DND-41 (cell line): Measurements from ENCODE around the gene SFSWAP.
"Not testable (repeated sequence)": the region's sequence is repeated elsewhere in the genome, so short reads cannot be mapped to it uniquely, and the experiment has no call there.

Experiments used
- ATAC-seq: fragments of 200-7000 bp; cut with Tn5 transposase; 3 replicates; pipeline ENCODE4 v1.9.1; 2021; ENCODE audit warnings: low read depth; ENCODE audit not compliant: insufficient read depth
- DNase-seq: peaks from one replicate; pipeline ENCODE4 v3.0.0-alpha.2; 2020
- H2AFZ ChIP-seq: 2 replicates; pipeline ENCODE4 v1.6.0; 2012; ENCODE audit warnings: low read depth, low read length
- H3K27ac ChIP-seq: 2 replicates; pipeline ENCODE4 v1.5.1; 2012; ENCODE audit warnings: low read length, inconsistent platforms
- H3K27me3 ChIP-seq: fragments of 200-600 bp; sonication (generic); 2 replicates; pipeline ENCODE4 v1.6.0; 2012; ENCODE audit warnings: low read length, mild to moderate bottlenecking, inconsistent platforms; ENCODE audit not compliant: insufficient read depth, poor library complexity
- H3K36me3 ChIP-seq: 2 replicates; pipeline ENCODE4 v1.5.1; 2012; ENCODE audit warnings: low read length, inconsistent platforms; ENCODE audit not compliant: insufficient read depth
- H3K4me1 ChIP-seq: 2 replicates; pipeline ENCODE4 v1.5.1; 2012; ENCODE audit warnings: mild to moderate bottlenecking, low read length; ENCODE audit not compliant: insufficient read depth
- H3K4me2 ChIP-seq: 2 replicates; pipeline ENCODE4 v1.6.0; 2012; ENCODE audit warnings: mild to moderate bottlenecking, moderate library complexity, low read length, inconsistent platforms; ENCODE audit not compliant: insufficient read depth
- H3K4me3 ChIP-seq, 2 experiments: fragments of 200-600 bp in 1 of 2; shearing (Covaris generic) in 1 of 2; 2 replicates each; pipeline ENCODE4 v1.5.1; 2012 to 2016; ENCODE audit warnings: inconsistent platforms in 2 of 2, low read length in 2 of 2, mild to moderate bottlenecking in 2 of 2, low read depth in 1 of 2, moderate library complexity in 1 of 2
- H3K79me2 ChIP-seq: 2 replicates; pipeline ENCODE4 v1.6.0; 2012; ENCODE audit warnings: low read length, inconsistent platforms; ENCODE audit not compliant: insufficient read depth
- H3K9ac ChIP-seq: 2 replicates; pipeline ENCODE4 v1.6.0; 2012; ENCODE audit warnings: low read depth, mild to moderate bottlenecking, inconsistent platforms, low read length, moderate library complexity
- H3K9me3 ChIP-seq: 2 replicates; pipeline ENCODE4 v1.5.1; 2012; ENCODE audit warnings: low read length, moderate library complexity, mild to moderate bottlenecking, inconsistent platforms; ENCODE audit not compliant: insufficient read depth, severe bottlenecking
- H4K20me1 ChIP-seq: 2 replicates; pipeline ENCODE4 v1.6.0; 2012; ENCODE audit warnings: low read length; ENCODE audit not compliant: insufficient read depth
- EZH2 ChIP-seq: IDR thresholded peaks from 3 replicates; pipeline ENCODE4 v1.6.1; 2012; ENCODE audit warnings: borderline replicate concordance, low read depth, mild to moderate bottlenecking, moderate library complexity, low read length, inconsistent platforms; ENCODE audit not compliant: severe bottlenecking
- TF ChIP-seq, protein P1 (sequence below): IDR thresholded peaks from 2 replicates; pipeline ENCODE4 v1.5.1; 2012; ENCODE audit warnings: borderline replicate concordance, low read length, moderate library complexity, mild to moderate bottlenecking; ENCODE audit not compliant: poor library complexity, severe bottlenecking; ENCODE audit errors: extremely low read depth

SFSWAP gene

DNA sequence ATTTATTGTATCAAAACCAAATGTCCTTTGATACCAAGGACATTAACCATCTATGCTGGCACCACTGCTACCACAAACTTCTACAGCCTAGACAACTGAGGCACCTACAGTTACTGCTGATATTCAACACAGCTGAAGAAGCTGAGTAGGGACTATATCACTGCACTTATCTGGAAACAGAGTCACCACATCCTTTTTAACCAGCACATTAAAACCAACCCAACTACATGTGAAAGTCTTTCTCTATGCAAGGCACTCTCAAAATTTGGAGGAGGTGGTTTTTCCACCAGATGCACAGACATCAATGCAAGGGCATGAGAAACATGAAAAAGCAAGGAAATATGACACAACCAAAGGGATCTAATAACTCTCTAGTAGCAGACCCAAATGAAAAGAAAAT, 7.7 kb upstream of the SFSWAP start:
- no peak for TF ChIP-seq EZH2
- TF ChIP-seq, protein P1, sequence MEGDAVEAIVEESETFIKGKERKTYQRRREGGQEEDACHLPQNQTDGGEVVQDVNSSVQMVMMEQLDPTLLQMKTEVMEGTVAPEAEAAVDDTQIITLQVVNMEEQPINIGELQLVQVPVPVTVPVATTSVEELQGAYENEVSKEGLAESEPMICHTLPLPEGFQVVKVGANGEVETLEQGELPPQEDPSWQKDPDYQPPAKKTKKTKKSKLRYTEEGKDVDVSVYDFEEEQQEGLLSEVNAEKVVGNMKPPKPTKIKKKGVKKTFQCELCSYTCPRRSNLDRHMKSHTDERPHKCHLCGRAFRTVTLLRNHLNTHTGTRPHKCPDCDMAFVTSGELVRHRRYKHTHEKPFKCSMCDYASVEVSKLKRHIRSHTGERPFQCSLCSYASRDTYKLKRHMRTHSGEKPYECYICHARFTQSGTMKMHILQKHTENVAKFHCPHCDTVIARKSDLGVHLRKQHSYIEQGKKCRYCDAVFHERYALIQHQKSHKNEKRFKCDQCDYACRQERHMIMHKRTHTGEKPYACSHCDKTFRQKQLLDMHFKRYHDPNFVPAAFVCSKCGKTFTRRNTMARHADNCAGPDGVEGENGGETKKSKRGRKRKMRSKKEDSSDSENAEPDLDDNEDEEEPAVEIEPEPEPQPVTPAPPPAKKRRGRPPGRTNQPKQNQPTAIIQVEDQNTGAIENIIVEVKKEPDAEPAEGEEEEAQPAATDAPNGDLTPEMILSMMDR = no peak
- Histone ChIP-seq H3K27me3 (no peaks in the 10 kb centered on the region), H3K27ac (no peak overlapping the region), H3K4me3 (no peak overlapping the region), H3K9ac (no peak overlapping the region), H3K9me3 (peaks cover 10% of the 10 kb centered on the region), H3K4me1 (no peaks in the 10 kb centered on the region), H3K4me2 (no peak overlapping the region), H3K79me2 (no peaks in the 10 kb centered on the region), H4K20me1 (no peaks in the 10 kb centered on the region), H3K36me3 (no peaks in the 10 kb centered on the region), H2AFZ (no peak overlapping the region)
- ATAC-seq (no peak), DNase-seq (no peak)

DNA sequence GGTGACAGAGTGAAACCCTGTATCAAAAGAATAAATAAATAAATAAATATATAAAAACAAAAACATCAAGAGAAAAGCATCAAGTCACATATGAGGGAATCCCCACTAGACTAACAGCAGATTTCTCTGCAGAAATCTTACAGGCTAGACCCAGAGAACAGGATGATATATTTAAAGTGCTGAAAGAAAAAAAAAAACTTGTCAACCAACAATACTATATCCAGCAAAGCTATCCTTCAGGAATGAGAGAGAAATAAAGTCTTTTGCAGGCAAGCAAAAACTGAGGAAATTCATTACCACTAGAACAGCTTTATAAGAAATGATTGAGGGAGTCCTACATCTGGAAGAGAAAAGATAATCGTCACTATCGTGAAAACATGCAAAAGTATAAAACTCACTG, 6.4 kb upstream of the SFSWAP start:
- no peak for ATAC-seq
- H3K4me2 ChIP-seq = no peak overlapping the region
- H3K36me3 ChIP-seq = no peaks in the 10 kb centered on the region

DNA sequence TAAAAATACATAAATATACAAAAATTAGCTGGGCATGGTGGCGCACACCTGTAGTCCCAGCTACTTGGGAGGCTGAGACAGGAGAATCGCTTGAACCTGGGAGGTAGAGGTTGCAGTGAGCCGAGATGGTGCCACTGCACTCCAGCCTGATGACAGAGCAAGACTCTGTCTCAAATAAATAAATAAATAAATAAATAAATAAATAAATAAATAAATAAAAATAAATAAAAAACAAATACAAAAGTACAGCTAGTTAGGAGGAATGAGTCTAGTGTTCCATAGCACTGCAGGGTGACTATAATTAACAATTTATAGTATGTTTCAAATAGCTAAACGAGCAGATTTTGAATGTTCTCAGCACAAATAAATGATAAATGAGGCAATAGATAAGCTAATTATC, 4.2 kb upstream of the SFSWAP start:
- not testable (repeated sequence) for H3K27me3 ChIP-seq, H4K20me1 ChIP-seq, DNase-seq, H3K4me3 ChIP-seq, ATAC-seq, H3K36me3 ChIP-seq, H3K27ac ChIP-seq, H3K9ac ChIP-seq, H2AFZ ChIP-seq, H3K4me2 ChIP-seq
- Histone ChIP-seq H3K4me1 (peaks cover 14% of the 10 kb centered on the region), H3K9me3 (peaks cover 10% of the 10 kb centered on the region), H3K79me2 (peaks cover 12% of the 10 kb centered on the region)

More for the DNA sequence above, 6.4 kb upstream of the SFSWAP start:
- H3K4me3 ChIP-seq = no peak overlapping the region
- no peaks in the 10 kb centered on the region for H3K27me3 ChIP-seq
- no peak for TF ChIP-seq EZH2
- no peak overlapping the region for H3K9ac ChIP-seq
- peaks cover 2% of the 10 kb centered on the region for H3K4me1 ChIP-seq
- DNase-seq = no peak
- no peaks in the 10 kb centered on the region for H3K79me2 ChIP-seq
- no peaks in the 10 kb centered on the region for H4K20me1 ChIP-seq
- no peak overlapping the region for H3K27ac ChIP-seq
- H2AFZ ChIP-seq = no peak overlapping the region
- peaks cover 10% of the 10 kb centered on the region for H3K9me3 ChIP-seq

DNA sequence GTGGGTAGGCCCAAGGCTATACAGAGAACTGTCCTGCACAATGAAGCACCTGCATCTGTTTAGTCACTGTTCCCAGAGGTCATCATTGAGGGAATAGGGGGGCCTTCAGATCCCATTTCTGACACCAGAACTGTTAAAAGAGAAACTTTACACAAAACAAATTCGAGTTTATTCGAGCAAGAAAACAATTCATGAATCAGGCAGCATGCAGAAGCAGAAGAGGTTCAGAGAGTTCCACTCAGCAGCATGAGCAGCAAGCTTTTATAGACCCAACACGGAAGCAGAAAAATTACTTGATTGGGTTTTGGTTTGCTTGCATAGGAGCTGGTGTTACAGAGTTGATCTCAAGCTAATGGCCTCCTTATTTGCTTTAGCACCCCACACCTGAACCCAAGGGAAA, 1.7 kb upstream of the SFSWAP start:
- Histone ChIP-seq H3K79me2 (peaks cover 37% of the 10 kb centered on the region), H3K4me1 (peaks cover 33% of the 10 kb centered on the region), H2AFZ (no peak overlapping the region), H3K4me2 (peak overlapping the region; percentile 89; the same call in 1 of the 2 replicates), H3K27me3 (no peaks in the 10 kb centered on the region), H3K4me3 (no peak overlapping the region), H4K20me1 (peaks cover 20% of the 10 kb centered on the region), H3K27ac (no peak overlapping the region), H3K9me3 (peaks cover 8% of the 10 kb centered on the region), H3K36me3 (peaks cover 19% of the 10 kb centered on the region), H3K9ac (no peak overlapping the region)
- ATAC-seq = no peak
- no peak for DNase-seq
- TF ChIP-seq, protein P1 = no peak
